IPS-20b (cell line): ENCODE data around the gene PRRT3.
"Not testable (repeated sequence)": the region's sequence is repeated elsewhere in the genome, so short reads cannot be mapped to it uniquely, and the experiment has no call there.

Experiments
- H3K27ac ChIP-seq: one replicate; pipeline ENCODE4 v1.5.1; 2013; ENCODE audit warnings: low read length
- H3K27me3 ChIP-seq: 2 replicates; pipeline ENCODE4 v1.6.1; 2013; ENCODE audit warnings: mild to moderate bottlenecking, low read length, inconsistent platforms; ENCODE audit not compliant: insufficient read depth
- H3K36me3 ChIP-seq: 2 replicates; pipeline ENCODE4 v1.6.1; 2013; ENCODE audit warnings: low read depth, mild to moderate bottlenecking, inconsistent platforms, low read length, moderate library complexity; ENCODE audit not compliant: insufficient read depth
- H3K4me1 ChIP-seq: 2 replicates; pipeline ENCODE4 v1.6.1; 2013; ENCODE audit warnings: mild to moderate bottlenecking, control low read depth, inconsistent platforms, low read length, moderate library complexity; ENCODE audit not compliant: insufficient read depth
- H3K4me3 ChIP-seq: 2 replicates; pipeline ENCODE4 v1.5.1; 2013; ENCODE audit warnings: mild to moderate bottlenecking, low read length, inconsistent platforms
- H3K9ac ChIP-seq: 2 replicates; pipeline ENCODE4 v1.6.1; 2013; ENCODE audit warnings: low read depth, mild to moderate bottlenecking, inconsistent platforms, low read length, moderate library complexity
- H3K9me3 ChIP-seq: 2 replicates; pipeline ENCODE4 v1.6.1; 2013; ENCODE audit warnings: mild to moderate bottlenecking, low read depth, low read length, inconsistent platforms; ENCODE audit not compliant: insufficient read depth

Gene PRRT3

GRCh38 chr3:9902372-9903237, 49.6 kb downstream of the PRRT3 start, which contains the start of gene IL17RE:
Gene IL17RE (plus strand): TSS chr3:9902848. CDS start chr3:9902933, 85 bp downstream.
- no peak within 1 kb of the TSS for H3K27ac ChIP-seq

DNA sequence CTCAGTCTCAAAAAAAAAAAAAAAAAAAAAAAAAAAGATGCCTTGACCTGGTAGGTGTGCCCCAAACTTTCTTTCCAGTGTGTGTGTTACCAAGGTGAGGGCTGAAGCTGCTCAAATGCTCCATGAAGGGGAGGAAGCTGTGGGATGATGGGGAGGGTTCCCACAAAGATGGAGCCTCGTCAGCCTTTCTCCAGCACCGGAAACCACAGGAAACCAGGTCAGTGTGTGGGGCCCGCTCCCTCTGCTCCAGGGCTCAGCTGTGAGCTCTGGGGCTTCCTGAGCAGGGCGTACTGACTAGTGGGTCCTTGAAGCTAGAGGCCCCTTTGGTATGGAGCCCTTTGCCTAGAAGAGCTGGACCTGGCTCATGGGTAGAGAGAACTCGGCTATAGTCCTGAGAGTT, 50.2 kb downstream of the PRRT3 start:
- H3K4me3 ChIP-seq: no peak overlapping the region
- no peaks in the 10 kb centered on the region for H3K27me3 ChIP-seq
- H3K9ac ChIP-seq: no peak overlapping the region
- H3K4me1 ChIP-seq: peaks cover 12% of the 10 kb centered on the region
- no peak overlapping the region for H3K27ac ChIP-seq
- no peaks in the 10 kb centered on the region for H3K9me3 ChIP-seq
- no peaks in the 10 kb centered on the region for H3K36me3 ChIP-seq

More at GRCh38 chr3:9902372-9903237, 49.6 kb downstream of the PRRT3 start, which contains the start of gene IL17RE:
- Histone ChIP-seq H3K27me3 (no peaks in the 10 kb centered on the region), H3K36me3 (no peaks in the 10 kb centered on the region), H3K4me1 (peaks cover 12% of the 10 kb centered on the region), H3K9ac (no peak within 1 kb of the TSS), H3K4me3 (peak within 1 kb of the TSS; percentile 6; the same call in 1 of the 2 replicates), H3K9me3 (no peaks in the 10 kb centered on the region)

DNA sequence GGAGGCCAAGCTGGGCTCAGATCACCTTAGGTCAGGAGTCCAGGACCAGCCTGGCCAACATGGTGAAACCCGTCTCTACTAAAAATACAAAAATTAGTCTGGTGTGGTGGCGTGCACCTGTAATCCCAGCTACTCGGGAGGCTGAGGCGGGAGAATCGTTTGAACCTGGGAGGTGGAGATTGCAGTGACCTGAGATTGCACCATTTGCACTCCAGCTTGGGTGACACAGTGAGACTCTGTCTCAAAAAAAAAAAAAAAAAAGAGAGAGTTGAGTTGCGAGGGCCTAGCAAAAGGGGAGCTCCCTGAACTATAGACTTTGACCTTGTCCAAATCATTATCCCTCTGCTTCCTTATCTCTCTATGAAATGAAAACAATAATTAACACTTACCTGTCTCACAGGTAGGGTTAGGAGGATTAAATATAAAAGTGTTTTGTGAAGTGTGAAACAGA, 51.2 kb downstream of the PRRT3 start:
- not testable (repeated sequence) for H3K9ac ChIP-seq, H3K9me3 ChIP-seq, H3K27me3 ChIP-seq, H3K36me3 ChIP-seq, H3K4me3 ChIP-seq, H3K27ac ChIP-seq
- peaks cover 12% of the 10 kb centered on the region for H3K4me1 ChIP-seq

DNA sequence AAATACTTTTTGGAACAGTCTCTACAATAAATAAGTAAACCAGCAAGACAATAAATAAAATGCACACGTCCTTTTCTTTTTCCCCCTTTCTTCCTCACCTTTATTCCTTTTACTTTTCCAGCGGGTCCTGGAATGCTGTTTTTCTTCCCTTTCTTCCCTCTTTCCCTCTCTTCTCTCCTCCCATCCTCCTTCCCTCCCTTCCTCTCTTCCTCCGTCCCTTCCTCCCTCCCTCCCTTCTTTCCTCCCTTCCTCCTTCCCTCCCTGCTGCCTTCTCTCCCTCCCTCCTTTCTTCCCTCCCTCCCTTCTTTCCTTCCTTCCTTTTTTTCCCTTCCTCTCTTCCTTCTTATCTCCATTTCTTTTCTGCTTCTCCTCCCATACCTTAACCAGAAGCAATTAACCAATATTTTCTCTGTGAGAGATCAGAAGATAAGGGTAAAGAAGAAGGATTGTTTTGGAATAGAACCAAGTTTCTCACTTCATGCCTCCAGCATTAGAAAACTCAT, 52.9 kb downstream of the PRRT3 start:
- Histone ChIP-seq H3K4me3 (no peak overlapping the region), H3K36me3 (no peaks in the 10 kb centered on the region), H3K9ac (no peak overlapping the region), H3K9me3 (no peaks in the 10 kb centered on the region), H3K27ac (no peak overlapping the region), H3K4me1 (peaks cover 12% of the 10 kb centered on the region), H3K27me3 (no peaks in the 10 kb centered on the region)

GRCh38 chr3:9898467-9899241, 53.6 kb downstream of the PRRT3 start:
- Histone ChIP-seq H3K36me3 (peaks cover 6% of the 10 kb centered on the region; the same call in 1 of the 2 replicates), H3K4me3 (no peak overlapping the region), H3K27me3 (no peaks in the 10 kb centered on the region), H3K9me3 (no peaks in the 10 kb centered on the region), H3K9ac (no peak overlapping the region), H3K4me1 (peaks cover 12% of the 10 kb centered on the region), H3K27ac (no peak overlapping the region)

GRCh38 chr3:9897408-9898372, 54.5 kb downstream of the PRRT3 start:
- Histone ChIP-seq H3K4me3 (no peak overlapping the region), H3K27me3 (no peaks in the 10 kb centered on the region), H3K9ac (no peak overlapping the region), H3K4me1 (peaks cover 3% of the 10 kb centered on the region; the same call in 1 of the 2 replicates), H3K9me3 (no peaks in the 10 kb centered on the region), H3K36me3 (peaks cover 15% of the 10 kb centered on the region), H3K27ac (no peak overlapping the region)

DNA sequence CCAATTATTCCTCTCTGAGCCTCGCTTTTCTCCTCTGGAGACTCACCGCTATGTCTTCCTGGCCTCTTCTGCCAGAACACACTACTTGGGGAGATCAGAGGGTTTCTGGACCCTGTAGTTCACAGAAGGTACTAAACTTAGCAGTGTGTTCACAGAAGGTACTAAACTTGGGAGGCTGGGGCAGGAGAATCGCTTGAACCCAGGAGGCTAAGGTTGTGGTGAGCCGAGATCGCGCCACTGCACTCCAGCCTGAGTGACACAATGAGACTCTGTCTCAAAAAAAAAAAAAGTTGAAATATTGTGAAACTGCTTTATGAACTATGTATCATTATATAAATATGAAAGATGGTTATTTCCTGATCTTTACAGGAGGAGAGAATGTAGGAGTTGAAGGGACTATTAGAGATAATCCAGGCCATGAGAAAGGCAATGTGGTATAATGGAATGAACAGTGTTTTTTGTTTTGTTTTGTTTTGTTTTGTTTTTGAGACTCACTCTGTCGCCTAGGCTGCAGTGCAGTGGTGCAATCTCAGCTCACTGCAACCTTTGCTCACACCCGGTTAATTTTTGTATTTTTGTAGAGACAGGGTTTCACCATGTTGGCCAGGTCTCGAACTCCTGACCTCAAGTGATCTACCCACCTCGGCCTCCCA, 55.3 kb downstream of the PRRT3 start:
- H3K4me3 ChIP-seq, H3K9me3 ChIP-seq, H3K9ac ChIP-seq, H3K4me1 ChIP-seq, H3K27ac ChIP-seq, H3K27me3 ChIP-seq: not testable (repeated sequence)
- peaks cover 20% of the 10 kb centered on the region for H3K36me3 ChIP-seq

GRCh38 chr3:9895715-9896114, 56.5 kb downstream of the PRRT3 start:
- not testable (repeated sequence) for H3K9me3 ChIP-seq, H3K4me3 ChIP-seq, H3K27me3 ChIP-seq, H3K4me1 ChIP-seq, H3K27ac ChIP-seq, H3K9ac ChIP-seq
- peaks cover 20% of the 10 kb centered on the region for H3K36me3 ChIP-seq
